GM12878 (cell line): ENCODE measurements around the gene DPP4. TPM values are rescaled to one million over a fixed set of nuclear protein-coding genes. Genes with fewer than 3 reads are reported as not detected.

Experiments used
- ATAC-seq: fragments of 200-7000 bp; cut with Tn5 transposase; 3 replicates; pipeline ENCODE4 v1.9.1; 2020; ENCODE audit warnings: mild to moderate bottlenecking, moderate library complexity
- BruUV-seq: library from RNA; stranded (reverse); fragments of 400-500 nt; replicated peaks from 2 replicates; lab custom pipeline; 2021; lab: Mats Ljungman, UMichigan
- CTCF ChIA-PET: fragments of 300-600 bp; sonication (Branson Sonifier 250); formaldehyde crosslinking; extraction: SDS; loops from one replicate; lab custom pipeline; 2021; ENCODE audit warnings: inconsistent platforms; lab: Yijun Ruan, JAX
- POLR2A ChIA-PET: fragments of 350-600 bp; formaldehyde crosslinking; extraction: SDS; loops from one replicate; lab custom pipeline; 2021; ENCODE audit warnings: inconsistent platforms; lab: Charles Lee
- RAD21 ChIA-PET: fragments of 300-600 bp; sonication (Branson Sonifier 250); formaldehyde crosslinking; loops from one replicate; lab custom pipeline; 2023; ENCODE audit warnings: antibody characterized with exemption; ENCODE audit not compliant: unreplicated experiment; lab: Charles Lee
- SMC1A ChIA-PET: fragments of 300-600 bp; sonication (Branson Sonifier 250); formaldehyde crosslinking; loops from one replicate; lab custom pipeline; 2023; ENCODE audit not compliant: unreplicated experiment, uncharacterized antibody; lab: Charles Lee
- DNase-seq: peaks from one replicate; pipeline ENCODE4 v3.0.0-alpha.2; 2011; ENCODE audit warnings: low read depth, low spot score
- FAIRE-seq: peaks from 3 replicates; lab custom pipeline; 2011; peaks lifted over from hg19 to GRCh38; lab: Jason Lieb, UNC
- H2AFZ ChIP-seq: 2 replicates; pipeline ENCODE4 v1.6.0; 2011; ENCODE audit warnings: low read depth, low read length, control low read depth; ENCODE audit not compliant: control insufficient read depth
- H3K27ac ChIP-seq: 2 replicates; pipeline ENCODE4 v1.5.1; 2011; ENCODE audit warnings: control low read depth; ENCODE audit not compliant: control insufficient read depth, insufficient read depth
- H3K27me3 ChIP-seq, 2 experiments: replicated peaks in 1 of 2; 2 replicates each; pipeline versions ENCODE4 v1.6.0 to v1.6.1; 2011; ENCODE audit warnings: low read length in 1 of 2; ENCODE audit not compliant: control insufficient read depth in 2 of 2, insufficient read depth in 2 of 2
- H3K36me3 ChIP-seq, 2 experiments: 2 replicates each; pipeline ENCODE4 v1.5.1; 2011; ENCODE audit warnings: low read length in 1 of 2; ENCODE audit not compliant: control insufficient read depth in 2 of 2, insufficient read depth in 2 of 2
- H3K4me1 ChIP-seq: 2 replicates; pipeline ENCODE4 v1.6.1; 2011; ENCODE audit warnings: mild to moderate bottlenecking, low read length, moderate library complexity, mixed read lengths; ENCODE audit not compliant: control insufficient read depth, insufficient read depth
- H3K4me2 ChIP-seq: 2 replicates; pipeline ENCODE4 v1.6.0; 2011; ENCODE audit warnings: control low read depth; ENCODE audit not compliant: control insufficient read depth, insufficient read depth
- H3K4me3 ChIP-seq: fragments of 200-600 bp; sonication (generic); 2 replicates; pipeline ENCODE4 v1.5.1; 2016
- H3K79me2 ChIP-seq: 2 replicates; pipeline ENCODE4 v1.6.0; 2011; ENCODE audit warnings: low read length; ENCODE audit not compliant: control insufficient read depth, insufficient read depth
- H3K9ac ChIP-seq: 2 replicates; pipeline ENCODE4 v1.8.0; 2011; ENCODE audit warnings: low read length, control low read depth, mixed read lengths; ENCODE audit not compliant: control insufficient read depth, insufficient read depth
- H3K9me3 ChIP-seq: replicated peaks from 3 replicates; pipeline ENCODE4 v1.5.1; 2011; ENCODE audit warnings: mild to moderate bottlenecking, low read length; ENCODE audit not compliant: control insufficient read depth, insufficient read depth
- H4K20me1 ChIP-seq: 2 replicates; pipeline ENCODE4 v1.6.0; 2011; ENCODE audit not compliant: control insufficient read depth, insufficient read depth
- BMI1 ChIP-seq: fragments of 450-650 bp; IDR thresholded peaks from 2 replicates; pipeline ENCODE4 v1.6.1; 2016; ENCODE audit warnings: mild to moderate bottlenecking, moderate library complexity, borderline replicate concordance
- CREM ChIP-seq: IDR thresholded peaks from 2 replicates; pipeline ENCODE4 v1.6.1; 2014; ENCODE audit warnings: antibody characterized with exemption, low read depth
- E2F8 ChIP-seq: fragments of 450-650 bp; IDR thresholded peaks from 2 replicates; pipeline ENCODE4 v1.6.1; 2018; ENCODE audit warnings: mild to moderate bottlenecking, low read depth, moderate library complexity; ENCODE audit not compliant: partially characterized antibody
- EED ChIP-seq: sonication (generic); IDR thresholded peaks from 2 replicates; pipeline ENCODE4 v1.6.1; 2016; ENCODE audit warnings: antibody characterized with exemption, low read depth
- ETV6 ChIP-seq, 2 experiments: fragments of 450-650 bp in 1 of 2; IDR thresholded peaks in 1 of 2; conservative IDR thresholded peaks in 1 of 2; 2 replicates each; pipeline ENCODE4 v1.6.1; 2014; ENCODE audit warnings: antibody characterized with exemption in 1 of 2, borderline replicate concordance in 1 of 2, low read depth in 1 of 2, mild to moderate bottlenecking in 1 of 2, moderate library complexity in 1 of 2
- EZH2 ChIP-seq: IDR thresholded peaks from 2 replicates; pipeline ENCODE4 v1.6.1; 2012; ENCODE audit warnings: low read depth, mild to moderate bottlenecking, control low read depth, inconsistent platforms, low read length, borderline replicate concordance; ENCODE audit not compliant: control insufficient read depth
- GATAD2B ChIP-seq: fragments of 450-650 bp; conservative IDR thresholded peaks from 2 replicates; pipeline ENCODE4 v1.6.1; 2017; ENCODE audit warnings: low read depth, mild to moderate bottlenecking, moderate library complexity
- KAT2A ChIP-seq: conservative IDR thresholded peaks from 2 replicates; pipeline ENCODE4 v1.6.1; 2011; ENCODE audit warnings: low read depth, low read length; ENCODE audit not compliant: control insufficient read depth
- MYB ChIP-seq: fragments of 150-350 bp; IDR thresholded peaks from 2 replicates; pipeline ENCODE4 v1.6.1; 2014; ENCODE audit warnings: mild to moderate bottlenecking, low read depth, low read length, borderline replicate concordance
- NR2C2 ChIP-seq: IDR thresholded peaks from 2 replicates; pipeline ENCODE4 v1.6.1; 2011; ENCODE audit warnings: borderline replicate concordance, low read depth; ENCODE audit not compliant: control insufficient read depth, insufficient read length
- PKNOX1 ChIP-seq: fragments of 450-650 bp; IDR thresholded peaks from 2 replicates; pipeline ENCODE4 v1.6.1; 2016; ENCODE audit warnings: mild to moderate bottlenecking
- POLR2A ChIP-seq: IDR thresholded peaks from 2 replicates; pipeline ENCODE4 v1.6.1; 2011; ENCODE audit warnings: low read depth, mild to moderate bottlenecking, low read length
- RAD51 ChIP-seq: fragments of 450-650 bp; IDR thresholded peaks from 2 replicates; pipeline ENCODE4 v1.6.1; 2016; ENCODE audit warnings: moderate library complexity, mild to moderate bottlenecking, inconsistent platforms
- RELA ChIP-seq: fragments of 450-650 bp; IDR thresholded peaks from 2 replicates; pipeline ENCODE4 v1.8.0; 2014; ENCODE audit warnings: borderline replicate concordance; ENCODE audit not compliant: partially characterized antibody
- RELB ChIP-seq: fragments of 450-650 bp; IDR thresholded peaks from 2 replicates; pipeline ENCODE4 v1.6.1; 2017; ENCODE audit warnings: low read depth, mild to moderate bottlenecking, moderate library complexity
- SP1 ChIP-seq: IDR thresholded peaks from one replicate; pipeline ENCODE4 v1.6.1; 2011; ENCODE audit warnings: low read depth, low read length
- SPI1 ChIP-seq: IDR thresholded peaks from 2 replicates; pipeline ENCODE4 v1.6.1; 2011; ENCODE audit warnings: low read depth, mild to moderate bottlenecking, low read length, moderate library complexity, borderline replicate concordance; ENCODE audit not compliant: insufficient read depth
- YBX1 ChIP-seq: fragments of 450-650 bp; IDR thresholded peaks from 2 replicates; pipeline ENCODE4 v1.6.1; 2016; ENCODE audit warnings: antibody characterized with exemption
- ZNF217 ChIP-seq: fragments of 450-650 bp; IDR thresholded peaks from 2 replicates; pipeline ENCODE4 v1.6.1; 2017; ENCODE audit warnings: antibody characterized with exemption, mild to moderate bottlenecking
- WGBS: methylation state at CpG from one replicate; pipeline ENCODE4 v1.1.6; 2016; ENCODE audit warnings: low lambda C conversion rate; ENCODE audit not compliant: insufficient replicate concordance, insufficient coverage; ENCODE audit errors: missing lambda C conversion rate; 5-methylcytosine and 5-hydroxymethylcytosine counted together
- in situ Hi-C: fragments of 300-500 bp; cut with MboI; formaldehyde crosslinking; loops from 9 replicates; pipeline ENCODE4 v1.14.3; 2018; ENCODE audit warnings: mixed read lengths
- intact Hi-C: fragments of 100-400 bp; cut with micrococcal nuclease; formaldehyde crosslinking; loops from one replicate; pipeline ENCODE4 v1.14.2; 2022; ENCODE audit not compliant: unreplicated experiment
- polyA plus RNA-seq, 11 experiments: library from polyadenylated mRNA; depleted of rRNA in 4 of 11; unstranded in 6 of 11; stranded (reverse) in 5 of 11; fragments of >200 nt; fragmentation: Nextera tagmentation in 4 of 11; fragmentation: Illumina TruSeq in 1 of 11; extraction: Ambion mirVana in 4 of 11; extraction: Trizol in 1 of 11; gene quantifications; 1 replicate in 1 of 11; 2 replicates in 10 of 11; pipeline versions ENCODE4 v1.2.1 to v1.2.3, GENCODE V29; 2011 to 2016; ENCODE audit warnings: inconsistent platforms in 2 of 11, missing spikeins in 2 of 11, low read depth in 1 of 11
- total RNA-seq, 4 experiments: library from RNA; depleted of rRNA in 3 of 4; stranded (reverse); fragments of >200 nt in 3 of 4; fragmentation: Illumina TruSeq in 1 of 4; extraction: Trizol in 1 of 4; gene quantifications; 2 replicates each; pipeline versions ENCODE4 v1.2.1 to v1.2.3, GENCODE V29; 2013 to 2021

DPP4 gene
- total and polyA plus RNA-seq, 10 of the 15 experiments (the other 5 are each of a cell fraction or from before 2014, with no cell fraction given), result 4.1 to 11.4 (median 9.3) TPM

- no peak overlapping the region for H3K27ac ChIP-seq
- BruUV-seq, result no TSS peak
- no peak overlapping the region for H3K9ac ChIP-seq
- in situ Hi-C loops (no loop called here), intact Hi-C loops (no loop called here)
- ATAC-seq, result no peak
- ChIA-PET CTCF (interaction anchor here (1.0 to 1.3 kb wide), 2 partner anchors 10 to 26 kb away, joined by 3 to 4 read pairs; no protein-coding TSS in a partner anchor), RAD21 (no interaction called here), POLR2A (interaction anchor here (0.7 kb wide), 1 partner anchor 1955 kb away, joined by 3 read pairs; no protein-coding TSS in a partner anchor), SMC1A (interaction anchor here (0.6 to 1.4 kb wide), 4 partner anchors 10 to 159 kb away, joined by 3 to 5 read pairs (median 4); no protein-coding TSS in a partner anchor)
- H3K4me3 ChIP-seq, result no peak overlapping the region
- 21% methylated on average over 5 of the region's 5 CpGs for WGBS
- no peak for DNase-seq
- H2AFZ ChIP-seq, result no peak overlapping the region
- H3K36me3 ChIP-seq, result no peaks in the 10 kb centered on the region
- no peaks in the 10 kb centered on the region for H3K4me1 ChIP-seq
- no peaks in the 10 kb centered on the region for H4K20me1 ChIP-seq
- FAIRE-seq, result no peak
- H3K27me3 ChIP-seq, result no peaks in the 10 kb centered on the region; a peak in 2 of 4 replicates
- no peak overlapping the region for H3K4me2 ChIP-seq
- no peaks in the 10 kb centered on the region for H3K79me2 ChIP-seq
- no peaks in the 10 kb centered on the region for H3K9me3 ChIP-seq
- TF ChIP-seq ZNF217 (no peak), SPI1 (no peak), POLR2A (no peak), RELA (no peak), E2F8 (no peak), KAT2A (no peak), YBX1 (no peak), MYB (no peak), EZH2 (no peak), PKNOX1 (no peak), BMI1 (no peak), NR2C2 (no peak), GATAD2B (no peak), RAD51 (no peak), ETV6 (conservative IDR thresholded peaks at IDR 0.05 in 1 of 2, IDR thresholded peaks at IDR 0.05 in 1 of 2; ENCODE audit: borderline replicate concordance in 1 of 2, low read depth in 1 of 2) (no peak), CREM (no peak), RELB (no peak), SP1 (no peak), EED (no peak)
Observed at GRCh38 chr2:162099836-162100235, 25.8 kb upstream of the DPP4 start.
